Measurements from ENCODE around the gene REL. TPM values are rescaled to one million over a fixed set of nuclear protein-coding genes. Genes with fewer than 3 reads are reported as not detected.

The REL gene
- total RNA-seq, 1 experiment from 2014 or later: 11.5 TPM

- H3K36me3 ChIP-seq (ENCODE audit: insufficient read depth, low read length, poor library complexity, severe bottlenecking): no peaks in the 10 kb centered on the region
- H3K9me3 ChIP-seq (ENCODE audit: low read depth, low read length, poor library complexity, severe bottlenecking): no peaks in the 10 kb centered on the region
- TF ChIP-seq, protein P1, sequence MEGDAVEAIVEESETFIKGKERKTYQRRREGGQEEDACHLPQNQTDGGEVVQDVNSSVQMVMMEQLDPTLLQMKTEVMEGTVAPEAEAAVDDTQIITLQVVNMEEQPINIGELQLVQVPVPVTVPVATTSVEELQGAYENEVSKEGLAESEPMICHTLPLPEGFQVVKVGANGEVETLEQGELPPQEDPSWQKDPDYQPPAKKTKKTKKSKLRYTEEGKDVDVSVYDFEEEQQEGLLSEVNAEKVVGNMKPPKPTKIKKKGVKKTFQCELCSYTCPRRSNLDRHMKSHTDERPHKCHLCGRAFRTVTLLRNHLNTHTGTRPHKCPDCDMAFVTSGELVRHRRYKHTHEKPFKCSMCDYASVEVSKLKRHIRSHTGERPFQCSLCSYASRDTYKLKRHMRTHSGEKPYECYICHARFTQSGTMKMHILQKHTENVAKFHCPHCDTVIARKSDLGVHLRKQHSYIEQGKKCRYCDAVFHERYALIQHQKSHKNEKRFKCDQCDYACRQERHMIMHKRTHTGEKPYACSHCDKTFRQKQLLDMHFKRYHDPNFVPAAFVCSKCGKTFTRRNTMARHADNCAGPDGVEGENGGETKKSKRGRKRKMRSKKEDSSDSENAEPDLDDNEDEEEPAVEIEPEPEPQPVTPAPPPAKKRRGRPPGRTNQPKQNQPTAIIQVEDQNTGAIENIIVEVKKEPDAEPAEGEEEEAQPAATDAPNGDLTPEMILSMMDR (conservative IDR thresholded peaks at IDR 0.05; ENCODE audit: low read depth, low read length): no peak
- TF ChIP-seq EZH2 (IDR thresholded peaks at IDR 0.05; ENCODE audit: borderline replicate concordance, low read depth, low read length, poor library complexity, severe bottlenecking): no peak
- intact Hi-C loops (cut with micrococcal nuclease; ENCODE audit: unreplicated experiment): no loop called here
- no peak for DNase-seq (ENCODE audit: low spot score)
- no peak overlapping the region for H3K27ac ChIP-seq (ENCODE audit: low read depth, low read length, poor library complexity, severe bottlenecking)
- no peaks in the 10 kb centered on the region for H3K4me1 ChIP-seq (ENCODE audit: insufficient read depth, low read length, poor library complexity, severe bottlenecking)
- ChIA-PET CTCF (no interaction called here), POLR2A (ENCODE audit: low non-redundant PET) (no interaction called here)
- H3K4me3 ChIP-seq (ENCODE audit: low read depth, low read length, poor library complexity, severe bottlenecking): no peak overlapping the region
- no TSS peak for BruUV-seq (replicated peaks)
- no peaks in the 10 kb centered on the region for H3K27me3 ChIP-seq (replicated peaks; ENCODE audit: insufficient read depth, low read depth, low read length, poor library complexity)
Measured at GRCh38 chr2:60963190-60963589, 81.8 kb downstream of the REL start.

- POLR2A ChIA-PET (ENCODE audit: low non-redundant PET): no interaction called here
- Histone ChIP-seq H3K9me3 (ENCODE audit: low read depth, low read length, poor library complexity, severe bottlenecking) (no peaks in the 10 kb centered on the region), H3K4me1 (ENCODE audit: insufficient read depth, low read length, poor library complexity, severe bottlenecking) (no peaks in the 10 kb centered on the region), H3K4me3 (ENCODE audit: low read depth, low read length, poor library complexity, severe bottlenecking) (no peak overlapping the region), H3K27me3 (replicated peaks; ENCODE audit: insufficient read depth, low read depth, low read length, poor library complexity) (no peaks in the 10 kb centered on the region), H3K27ac (ENCODE audit: low read depth, low read length, poor library complexity, severe bottlenecking) (no peak overlapping the region), H3K36me3 (ENCODE audit: insufficient read depth, low read length, poor library complexity, severe bottlenecking) (no peaks in the 10 kb centered on the region)
- CTCF ChIA-PET: no interaction called here
- intact Hi-C loops (cut with micrococcal nuclease; ENCODE audit: unreplicated experiment): no loop called here
- no TSS peak for BruUV-seq (replicated peaks)
- TF ChIP-seq EZH2 (IDR thresholded peaks at IDR 0.05; ENCODE audit: borderline replicate concordance, low read depth, low read length, poor library complexity, severe bottlenecking): no peak
- TF ChIP-seq, protein P1 (conservative IDR thresholded peaks at IDR 0.05; ENCODE audit: low read depth, low read length): no peak
- no peak for DNase-seq (ENCODE audit: low spot score)
Measured at GRCh38 chr2:60964651-60965498, 83.5 kb downstream of the REL start.

GRCh38 chr2:60965499-60965785 lies 84.1 kb downstream of the REL start:
- ChIA-PET CTCF (no interaction called here), POLR2A (ENCODE audit: low non-redundant PET) (no interaction called here)
- TF ChIP-seq, protein P1 (conservative IDR thresholded peaks at IDR 0.05; ENCODE audit: low read depth, low read length): no peak
- TF ChIP-seq EZH2 (IDR thresholded peaks at IDR 0.05; ENCODE audit: borderline replicate concordance, low read depth, low read length, poor library complexity, severe bottlenecking): no peak

More at GRCh38 chr2:60965499-60965785, 84.1 kb downstream of the REL start:
- Histone ChIP-seq H3K27ac (ENCODE audit: low read depth, low read length, poor library complexity, severe bottlenecking) (no peak overlapping the region), H3K4me1 (ENCODE audit: insufficient read depth, low read length, poor library complexity, severe bottlenecking) (no peaks in the 10 kb centered on the region), H3K9me3 (ENCODE audit: low read depth, low read length, poor library complexity, severe bottlenecking) (no peaks in the 10 kb centered on the region), H3K27me3 (replicated peaks; ENCODE audit: insufficient read depth, low read depth, low read length, poor library complexity) (no peaks in the 10 kb centered on the region), H3K4me3 (ENCODE audit: low read depth, low read length, poor library complexity, severe bottlenecking) (no peak overlapping the region), H3K36me3 (ENCODE audit: insufficient read depth, low read length, poor library complexity, severe bottlenecking) (no peaks in the 10 kb centered on the region)
- no TSS peak for BruUV-seq (replicated peaks)
- intact Hi-C loops (cut with micrococcal nuclease; ENCODE audit: unreplicated experiment): no loop called here
- no peak for DNase-seq (ENCODE audit: low spot score)

Data from A673 (cell line).